ENCODE data around the gene CCDC81. TPM values are rescaled to one million over a fixed set of nuclear protein-coding genes. Genes with fewer than 3 reads are reported as not detected.

The CCDC81 gene
- total and polyA plus RNA-seq, 9 of the 15 experiments (the other 6 are each of a cell fraction or from before 2014, with no cell fraction given): 0.16 to 1.0 (median 0.41) TPM

- no peak overlapping the region for H3K4me3 ChIP-seq
- no TSS peak for BruUV-seq (replicated peaks)
- no peaks in the 10 kb centered on the region for H3K9me3 ChIP-seq (replicated peaks; ENCODE audit: control insufficient read depth, insufficient read depth, low read depth, low read length)
- FAIRE-seq: no peak
- no peaks in the 10 kb centered on the region for H3K79me2 ChIP-seq (ENCODE audit: control insufficient read depth, insufficient read depth, low read length)
- 2% methylated on average over 9 of the region's 9 CpGs for WGBS (ENCODE audit: insufficient coverage, low coverage, missing lambda C conversion rate)
- intact Hi-C loops (cut with micrococcal nuclease): no loop called here
- no peak for ATAC-seq
- no peak for DNase-seq (ENCODE audit: extremely low read depth in 1 of 4, low spot score in 3 of 4)
- no peaks in the 10 kb centered on the region for H3K4me1 ChIP-seq (replicated peaks in 1 of 2; ENCODE audit: control insufficient read depth in 2 of 2, insufficient read depth in 2 of 2, low read length in 2 of 2)
- CTCF ChIA-PET (ENCODE audit: low intra/inter-chr PET ratio): no interaction called here
- no peak overlapping the region for H3K4me2 ChIP-seq (ENCODE audit: insufficient read depth, low read length)
- H3K36me3 ChIP-seq (ENCODE audit: control insufficient read depth, insufficient read depth, low read length): no peaks in the 10 kb centered on the region
- in situ Hi-C loops (cut with MboI): no loop called here
- peaks cover 0 to 4% of the 10 kb centered on the region in 2 experiments; a peak in 2 of 5 replicates for H3K27me3 ChIP-seq (ENCODE audit: control insufficient read depth in 2 of 2, insufficient read depth in 2 of 2, low read length in 2 of 2)
- TF ChIP-seq, protein P1, sequence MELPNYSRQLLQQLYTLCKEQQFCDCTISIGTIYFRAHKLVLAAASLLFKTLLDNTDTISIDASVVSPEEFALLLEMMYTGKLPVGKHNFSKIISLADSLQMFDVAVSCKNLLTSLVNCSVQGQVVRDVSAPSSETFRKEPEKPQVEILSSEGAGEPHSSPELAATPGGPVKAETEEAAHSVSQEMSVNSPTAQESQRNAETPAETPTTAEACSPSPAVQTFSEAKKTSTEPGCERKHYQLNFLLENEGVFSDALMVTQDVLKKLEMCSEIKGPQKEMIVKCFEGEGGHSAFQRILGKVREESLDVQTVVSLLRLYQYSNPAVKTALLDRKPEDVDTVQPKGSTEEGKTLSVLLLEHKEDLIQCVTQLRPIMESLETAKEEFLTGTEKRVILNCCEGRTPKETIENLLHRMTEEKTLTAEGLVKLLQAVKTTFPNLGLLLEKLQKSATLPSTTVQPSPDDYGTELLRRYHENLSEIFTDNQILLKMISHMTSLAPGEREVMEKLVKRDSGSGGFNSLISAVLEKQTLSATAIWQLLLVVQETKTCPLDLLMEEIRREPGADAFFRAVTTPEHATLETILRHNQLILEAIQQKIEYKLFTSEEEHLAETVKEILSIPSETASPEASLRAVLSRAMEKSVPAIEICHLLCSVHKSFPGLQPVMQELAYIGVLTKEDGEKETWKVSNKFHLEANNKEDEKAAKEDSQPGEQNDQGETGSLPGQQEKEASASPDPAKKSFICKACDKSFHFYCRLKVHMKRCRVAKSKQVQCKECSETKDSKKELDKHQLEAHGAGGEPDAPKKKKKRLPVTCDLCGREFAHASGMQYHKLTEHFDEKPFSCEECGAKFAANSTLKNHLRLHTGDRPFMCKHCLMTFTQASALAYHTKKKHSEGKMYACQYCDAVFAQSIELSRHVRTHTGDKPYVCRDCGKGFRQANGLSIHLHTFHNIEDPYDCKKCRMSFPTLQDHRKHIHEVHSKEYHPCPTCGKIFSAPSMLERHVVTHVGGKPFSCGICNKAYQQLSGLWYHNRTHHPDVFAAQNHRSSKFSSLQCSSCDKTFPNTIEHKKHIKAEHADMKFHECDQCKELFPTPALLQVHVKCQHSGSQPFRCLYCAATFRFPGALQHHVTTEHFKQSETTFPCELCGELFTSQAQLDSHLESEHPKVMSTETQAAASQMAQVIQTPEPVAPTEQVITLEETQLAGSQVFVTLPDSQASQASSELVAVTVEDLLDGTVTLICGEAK (IDR thresholded peaks at IDR 0.05): no peak
- TF ChIP-seq, protein P1 (CRISPR knock-in tag; IDR thresholded peaks at IDR 0.05): no peak
- TF ChIP-seq HES1 (IDR thresholded peaks at IDR 0.05; ENCODE audit: low read depth) (no peak), EP300 (IDR thresholded peaks at IDR 0.05; ENCODE audit: low read length) (no peak), CBFA2T2 (conservative IDR thresholded peaks at IDR 0.05) (no peak), ZNF695 (CRISPR knock-in tag; IDR thresholded peaks at IDR 0.05) (no peak), ATF1 (CRISPR knock-in tag; IDR thresholded peaks at IDR 0.05) (no peak), ATF1 (tag; IDR thresholded peaks at IDR 0.05) (no peak), MTA2 (IDR thresholded peaks at IDR 0.05; ENCODE audit: low read depth) (no peak), TEAD4 (IDR thresholded peaks at IDR 0.05; ENCODE audit: low read length) (no peak), TEAD4 (CRISPR knock-in tag; IDR thresholded peaks at IDR 0.05; ENCODE audit: borderline replicate concordance) (no peak), RAD51 (IDR thresholded peaks at IDR 0.05; ENCODE audit: borderline replicate concordance, low read depth) (no peak)
- no peak overlapping the region for H2AFZ ChIP-seq (ENCODE audit: low read depth, low read length)
- no peak overlapping the region for H3K9ac ChIP-seq (ENCODE audit: insufficient read depth in 1 of 2, low read depth in 2 of 2, low read length in 2 of 2)
- 0 out of 2 replicates have a peak, but pooled peaks cover under 1% of the 10 kb centered on the region for H4K20me1 ChIP-seq (replicated peaks; ENCODE audit: control insufficient read depth, insufficient read depth, low read length)
- H3K27ac ChIP-seq (ENCODE audit: extremely low read depth, low read depth, low read length): no peak overlapping the region
- POLR2A ChIA-PET: no interaction called here
- H3K9me1 ChIP-seq (ENCODE audit: control insufficient read depth, insufficient read depth, low read length): no peaks in the 10 kb centered on the region
Observed at GRCh38 chr11:86460461-86461385, 86.0 kb downstream of the CCDC81 start.
